ENCODE measurements around the gene CLDN6.

CLDN6 gene

GRCh38 chr16:3036726-3037315 lies 18.8 kb upstream of the CLDN6 start, which contains the start of gene BICDL2:
BICDL2 (minus strand) TSS chr16:3036944; CDS start chr16:3035496, 1,448 bp downstream.
- DNase-seq, result no peak
- Mint-ChIP-seq H3K4me3 (no peak within 1 kb of the TSS), H3K4me1 (peaks cover 6% of the 10 kb centered on the region), H3K27me3 (ENCODE audit: low read depth, poor library complexity) (peaks cover 88% of the 10 kb centered on the region), H3K9me3 (no peaks in the 10 kb centered on the region), H3K36me3 (ENCODE audit: low read depth) (no peaks in the 10 kb centered on the region), H3K27ac (no peak within 1 kb of the TSS)
- TF ChIP-seq CTCF (IDR thresholded peaks at IDR 0.05), result no peak

DNA sequence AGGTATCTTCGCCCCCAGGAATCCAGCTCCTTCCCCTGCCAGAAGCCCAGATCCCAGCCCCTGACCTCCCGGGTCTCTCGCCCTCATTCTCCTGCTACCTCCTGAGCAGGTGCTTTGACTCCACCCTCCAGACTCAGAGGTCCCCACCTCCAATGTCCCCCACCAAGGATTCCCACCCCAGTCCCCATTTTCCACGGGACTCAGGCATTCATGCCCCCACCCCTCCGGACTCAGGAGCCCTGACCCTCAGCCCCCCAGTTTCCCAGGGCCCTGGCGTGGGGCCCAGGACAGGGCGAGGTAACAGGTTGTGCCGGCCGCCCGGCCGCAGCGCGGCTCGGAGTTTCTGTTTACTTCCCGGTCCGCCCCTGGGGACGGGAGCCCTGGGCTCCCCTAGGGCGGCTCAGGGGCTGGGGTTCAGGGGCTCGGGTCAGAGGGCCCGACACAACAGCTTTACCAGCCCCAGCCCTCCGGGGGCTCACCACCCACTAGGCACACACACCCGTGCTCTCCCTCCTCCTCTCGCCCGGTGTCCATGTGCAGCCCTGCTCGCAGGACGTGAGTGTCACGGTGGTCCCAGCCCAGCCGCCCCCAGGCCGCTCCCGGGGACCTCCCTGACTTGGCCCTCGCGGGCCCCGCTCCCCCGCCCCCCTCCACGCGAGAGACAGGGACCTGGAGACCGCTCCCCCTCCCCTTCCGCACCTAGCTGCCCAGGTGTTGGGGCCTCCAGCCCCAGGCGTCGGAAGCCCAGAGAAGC lies 18.2 kb upstream of the CLDN6 start:
- Mint-ChIP-seq H3K9me3 (no peaks in the 10 kb centered on the region), H3K36me3 (ENCODE audit: low read depth) (no peaks in the 10 kb centered on the region), H3K4me1 (peaks cover 6% of the 10 kb centered on the region), H3K4me3 (no peak overlapping the region), H3K27ac (no peak overlapping the region), H3K27me3 (ENCODE audit: low read depth, poor library complexity) (peaks cover 86% of the 10 kb centered on the region)
- TF ChIP-seq CTCF (IDR thresholded peaks at IDR 0.05), result no peak
- DNase-seq, result no peak

DNA sequence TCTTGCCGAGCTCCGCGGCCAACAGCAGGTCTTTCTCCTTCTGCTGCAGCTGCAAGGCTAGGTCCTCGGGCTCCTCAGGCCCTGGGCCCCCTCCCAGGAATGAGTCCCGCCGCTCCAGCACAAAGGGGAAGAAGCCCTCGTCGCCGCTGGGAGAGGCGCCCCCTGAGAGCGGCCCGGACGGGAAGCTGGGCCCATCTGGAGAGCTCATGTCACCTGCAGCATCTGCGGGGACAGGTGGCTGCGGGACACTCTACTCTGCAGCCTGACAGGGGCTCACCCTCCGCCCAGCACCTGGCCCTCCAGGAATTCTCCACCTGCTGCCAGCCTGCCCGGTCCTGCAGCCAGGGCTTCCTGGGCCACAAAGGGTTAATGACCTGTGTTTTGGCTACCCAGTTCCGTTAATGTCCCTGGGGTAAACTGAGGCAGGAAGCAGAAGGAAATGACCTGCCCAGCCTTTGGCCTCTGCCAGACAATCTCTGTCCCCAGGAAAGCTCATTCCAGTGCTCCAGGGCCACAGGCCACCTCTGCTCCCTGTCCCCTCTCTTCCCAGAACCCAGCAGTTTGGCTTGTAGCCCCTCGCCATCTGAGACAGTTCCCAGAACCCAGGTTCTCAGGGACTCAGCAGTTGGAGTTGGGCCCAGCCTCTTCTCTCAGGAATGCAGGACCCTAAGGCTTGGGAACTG lies 17.4 kb upstream of the CLDN6 start:
- no peaks in the 10 kb centered on the region for H3K9me3 Mint-ChIP-seq
- H3K4me3 Mint-ChIP-seq, result no peak overlapping the region
- peaks cover 79% of the 10 kb centered on the region for H3K27me3 Mint-ChIP-seq (ENCODE audit: low read depth, poor library complexity)
- H3K27ac Mint-ChIP-seq, result no peak overlapping the region
- no peak for TF ChIP-seq CTCF (IDR thresholded peaks at IDR 0.05)
- peaks cover 6% of the 10 kb centered on the region for H3K4me1 Mint-ChIP-seq
- DNase-seq, result no peak
- no peaks in the 10 kb centered on the region for H3K36me3 Mint-ChIP-seq (ENCODE audit: low read depth)

DNA sequence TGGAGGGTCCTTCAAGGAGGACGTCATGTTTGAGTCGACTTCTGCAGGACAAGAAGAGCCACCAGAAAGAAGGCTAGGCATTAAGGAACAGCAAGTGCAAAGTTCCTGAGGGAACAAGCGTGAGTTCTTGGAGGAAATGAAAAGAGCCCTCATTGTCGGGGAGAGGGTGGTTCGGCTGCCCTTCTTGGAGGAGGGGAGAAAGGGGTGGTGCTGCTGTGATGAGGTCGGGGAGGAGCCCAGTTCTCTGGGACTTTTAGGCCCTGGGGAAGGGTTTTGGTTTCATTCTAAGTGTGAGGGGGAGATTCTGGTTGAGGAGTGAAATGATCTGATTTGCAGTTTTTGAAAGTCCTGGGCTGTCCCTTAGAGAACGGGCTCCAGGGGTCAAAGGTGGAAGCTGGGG lies 14.6 kb upstream of the CLDN6 start:
- TF ChIP-seq CTCF (IDR thresholded peaks at IDR 0.05), result no peak
- Mint-ChIP-seq H3K27ac (no peak overlapping the region), H3K36me3 (ENCODE audit: low read depth) (peaks cover 1% of the 10 kb centered on the region), H3K4me3 (no peak overlapping the region), H3K9me3 (no peaks in the 10 kb centered on the region), H3K4me1 (peaks cover 11% of the 10 kb centered on the region), H3K27me3 (ENCODE audit: low read depth, poor library complexity) (peaks cover 60% of the 10 kb centered on the region)
- DNase-seq, result no peak

DNA sequence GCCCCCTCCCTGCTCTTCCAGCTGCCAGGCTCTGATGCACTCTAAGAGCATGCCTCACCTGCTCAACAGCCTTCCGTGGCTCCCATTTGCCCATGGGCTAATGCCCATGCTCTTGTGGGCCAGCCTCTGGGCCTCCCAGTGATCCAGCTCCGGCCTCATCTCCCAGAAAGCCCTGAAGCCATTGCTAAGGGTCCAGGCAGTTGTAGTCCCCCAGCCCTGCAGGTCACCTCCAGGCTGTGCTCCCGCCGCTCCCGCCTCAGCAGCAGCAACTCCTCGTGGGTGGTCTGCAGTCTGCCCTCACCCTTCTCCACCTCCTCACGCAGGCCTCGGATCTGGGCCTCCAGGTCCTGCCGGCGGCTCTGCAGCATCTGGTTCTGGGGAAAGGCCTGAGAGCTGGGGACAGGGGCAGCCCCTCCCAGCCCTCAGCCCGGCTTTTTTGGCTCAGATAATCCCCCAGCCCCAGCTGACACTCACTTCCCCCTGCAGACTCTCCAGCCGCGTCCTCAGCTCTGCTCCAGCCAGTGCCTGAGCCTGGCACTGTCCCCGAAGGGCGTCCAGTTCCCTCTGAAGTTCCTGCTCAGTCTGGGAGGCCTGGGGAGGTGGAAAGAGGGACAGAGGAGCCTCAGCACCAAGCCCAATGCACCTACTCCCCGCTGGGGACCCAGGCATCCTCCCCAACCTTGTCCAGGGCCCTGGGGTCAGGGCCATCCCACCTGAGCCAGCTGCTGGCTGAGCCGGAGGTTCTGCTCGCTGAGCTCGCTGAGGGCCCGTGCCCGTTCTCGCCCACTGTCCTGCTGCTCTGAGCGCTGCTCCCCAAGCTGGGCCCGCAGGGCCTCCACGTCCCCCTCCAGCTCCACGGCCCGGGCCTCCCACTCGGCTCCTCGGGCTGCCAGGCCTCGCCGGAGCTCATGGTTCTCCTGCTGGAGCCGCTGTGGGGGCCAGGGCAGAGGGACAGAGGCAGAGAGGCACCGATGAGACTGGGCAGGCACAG lies 12.5 kb upstream of the CLDN6 start:
- H3K9me3 Mint-ChIP-seq, result no peaks in the 10 kb centered on the region
- no peak for TF ChIP-seq CTCF (IDR thresholded peaks at IDR 0.05)
- H3K27ac Mint-ChIP-seq, result no peak overlapping the region
- peaks cover 11% of the 10 kb centered on the region for H3K4me1 Mint-ChIP-seq
- no peak overlapping the region for H3K4me3 Mint-ChIP-seq
- H3K27me3 Mint-ChIP-seq (ENCODE audit: low read depth, poor library complexity), result peaks cover 47% of the 10 kb centered on the region
- no peak for DNase-seq
- peaks cover 19% of the 10 kb centered on the region for H3K36me3 Mint-ChIP-seq (ENCODE audit: low read depth)
